Epidermal melanocyte (primary cell): ENCODE results near the gene SNX15.
"Not testable (repeated sequence)": the region's sequence is repeated elsewhere in the genome, so short reads cannot be mapped to it uniquely, and the experiment has no call there.

Experiments
- DNase-seq: peaks from one replicate; pipeline ENCODE4 v3.0.0; 2011; ENCODE audit warnings: low spot score; ENCODE audit not compliant: insufficient read length

The SNX15 gene

DNA sequence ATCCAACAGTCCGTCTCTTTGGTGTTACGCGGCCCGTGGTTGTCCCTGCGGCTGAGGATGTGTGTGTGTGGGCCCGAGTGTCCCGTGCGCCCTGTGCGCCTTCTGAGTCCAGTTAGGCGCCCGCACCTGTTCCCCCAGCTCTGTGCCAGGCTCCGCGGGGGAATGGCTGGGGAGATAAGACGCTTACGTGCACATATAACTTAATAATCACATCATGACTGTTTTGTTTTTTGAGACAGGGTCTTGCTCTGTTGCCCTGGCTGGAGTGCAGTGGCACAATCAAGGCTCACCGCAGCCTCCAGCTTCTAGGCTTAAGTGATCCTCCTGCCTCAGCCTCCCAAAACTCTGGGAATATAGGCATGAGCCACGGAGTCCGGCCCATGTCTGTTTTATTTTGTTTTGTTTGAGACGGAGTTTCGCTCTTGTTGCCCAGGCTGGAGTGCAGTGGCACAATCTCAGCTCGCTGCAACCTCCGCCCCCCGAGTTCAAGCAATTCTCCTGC is 12.5 kb upstream of the SNX15 start:
- DNase-seq, result no peak

GRCh38 chr11:65016705-65017104 is 10.5 kb upstream of the SNX15 start:
- DNase-seq, result no peak

- no peak for DNase-seq
Measured at GRCh38 chr11:65017937-65018336, 9.3 kb upstream of the SNX15 start.

- no peak for DNase-seq
Measured at GRCh38 chr11:65019824-65020223, 7.4 kb upstream of the SNX15 start.

- DNase-seq, result no peak
Measured at GRCh38 chr11:65021003-65021402, 6.2 kb upstream of the SNX15 start.

GRCh38 chr11:65021509-65021908 is 5.7 kb upstream of the SNX15 start:
- no peak for DNase-seq

GRCh38 chr11:65023502-65023901 is 3.7 kb upstream of the SNX15 start:
- DNase-seq, result not testable (repeated sequence)

DNA sequence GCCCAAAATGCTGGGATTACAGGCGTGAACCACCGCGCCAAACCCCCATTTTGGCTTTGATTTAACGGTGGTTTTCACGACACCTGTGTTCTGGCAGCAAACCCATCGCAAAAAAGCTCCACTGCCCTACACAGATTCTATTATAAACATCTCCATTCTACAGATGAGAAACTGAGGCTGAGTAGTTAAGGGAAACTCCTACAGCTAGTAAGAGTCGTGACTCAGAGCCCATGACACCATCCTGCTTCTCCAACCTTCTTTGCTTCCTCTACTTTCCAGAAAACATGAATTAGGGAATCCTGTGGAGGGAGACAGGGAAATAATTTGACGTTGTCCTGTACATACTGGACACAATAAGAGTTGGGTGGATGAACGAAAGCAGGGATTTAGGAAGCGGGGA is 429 bp upstream of the SNX15 start:
- no peak for DNase-seq

DNA sequence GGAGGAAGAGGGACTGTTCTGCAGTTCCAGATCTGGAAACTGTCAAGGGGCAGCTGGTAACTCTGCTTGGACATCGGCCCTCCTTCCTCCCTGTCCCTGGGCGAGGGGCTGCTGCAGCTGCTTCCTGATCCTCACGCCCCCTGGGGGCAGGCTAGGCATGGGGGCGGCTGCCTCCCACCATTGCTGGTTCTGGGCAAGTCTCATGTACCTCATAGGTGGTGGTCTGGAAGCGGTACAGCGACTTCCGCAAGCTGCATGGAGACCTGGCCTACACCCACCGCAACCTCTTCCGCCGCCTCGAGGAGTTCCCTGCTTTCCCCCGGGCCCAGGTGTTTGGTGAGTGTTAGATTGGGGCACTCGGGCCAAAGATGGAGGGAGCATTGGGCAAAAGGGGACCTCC is 5.0 kb downstream of the SNX15 start:
- no peak for DNase-seq

DNA sequence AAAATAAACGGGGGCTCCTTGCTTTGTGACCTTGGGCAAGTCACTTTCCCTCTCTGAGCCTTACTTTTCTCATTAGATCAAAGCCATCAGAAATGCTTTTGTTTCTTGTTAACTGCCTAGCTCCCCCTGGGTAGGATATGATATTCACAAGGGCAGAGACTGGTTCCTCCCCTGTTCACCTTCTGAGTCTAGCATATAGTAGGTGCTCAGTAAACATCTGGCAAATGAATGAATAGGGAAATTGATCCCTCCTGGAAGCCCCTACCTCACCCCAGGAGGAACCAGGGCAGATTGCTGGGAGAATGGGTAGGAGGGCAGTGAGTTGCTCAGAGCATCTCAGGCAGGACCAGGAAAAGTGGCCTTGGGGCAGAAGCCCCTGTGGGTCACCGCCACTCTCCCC is 7.2 kb downstream of the SNX15 start:
- no peak for DNase-seq

DNA sequence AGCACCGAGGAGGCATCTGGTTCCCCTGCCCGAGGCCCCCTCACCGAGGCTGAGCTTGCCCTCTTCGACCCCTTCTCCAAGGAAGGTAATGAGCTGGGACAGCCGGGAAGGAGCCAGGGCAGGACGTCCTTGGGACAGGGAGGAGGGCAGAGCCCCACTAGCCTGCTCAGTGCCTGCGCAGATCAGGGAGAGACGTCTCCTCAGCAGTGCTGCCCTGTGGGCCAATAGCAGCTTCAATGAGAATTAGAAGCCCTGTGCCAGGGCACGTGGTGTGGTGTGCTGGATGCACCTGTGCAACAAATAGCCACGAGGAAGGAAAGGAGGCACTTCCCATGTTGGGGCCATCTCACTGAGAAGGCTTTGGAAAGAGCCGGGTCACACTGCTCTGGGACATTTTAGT is 8.3 kb downstream of the SNX15 start:
- no peak for DNase-seq

DNA sequence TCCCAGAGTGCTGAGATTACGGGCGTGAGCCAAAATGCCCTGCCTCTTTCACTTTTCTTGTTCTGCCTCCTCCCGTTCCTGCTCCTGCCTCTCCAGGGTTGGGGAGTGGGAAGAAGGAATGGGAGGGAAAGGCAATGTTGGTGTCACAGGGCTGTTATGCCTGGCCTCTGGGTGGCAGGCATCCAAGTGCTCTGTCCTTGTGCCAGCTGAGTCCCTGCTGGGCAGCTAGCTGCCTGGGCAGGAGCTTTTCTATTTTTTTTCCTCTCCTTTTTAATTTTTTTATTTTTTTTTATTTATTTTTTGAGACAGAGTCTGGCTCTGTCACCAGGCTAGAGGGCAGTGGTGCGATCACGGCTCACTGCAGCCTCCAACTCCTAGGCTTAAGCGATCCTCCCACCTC is 9.7 kb downstream of the SNX15 start:
- DNase-seq, result no peak

DNA sequence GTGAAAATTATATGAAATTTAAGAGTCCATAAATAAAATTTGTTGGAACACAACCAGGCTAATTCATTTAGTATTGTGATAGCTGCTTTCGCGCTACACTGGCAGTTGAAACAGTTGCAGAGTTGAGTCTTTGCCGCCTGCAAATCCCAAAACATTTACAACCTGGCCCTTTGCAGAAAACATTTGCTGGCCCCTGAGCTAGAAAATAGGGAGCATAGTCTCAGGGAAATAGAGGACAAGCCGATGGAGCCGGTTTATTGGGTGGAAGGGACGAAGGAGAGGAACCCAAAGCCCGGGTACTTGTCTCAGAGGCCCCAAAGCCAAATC is 13.2 kb downstream of the SNX15 start:
- DNase-seq, result no peak

GRCh38 chr11:65040847-65041622 is 13.8 kb downstream of the SNX15 start, which contains the start of gene SAC3D1:
SAC3D1 (plus strand) TSS chr11:65041210; CDS start chr11:65041293, 83 bp downstream.
- peak; percentile 96 for DNase-seq

GRCh38 chr11:65042891-65043290 is 15.7 kb downstream of the SNX15 start:
- no peak for DNase-seq

DNA sequence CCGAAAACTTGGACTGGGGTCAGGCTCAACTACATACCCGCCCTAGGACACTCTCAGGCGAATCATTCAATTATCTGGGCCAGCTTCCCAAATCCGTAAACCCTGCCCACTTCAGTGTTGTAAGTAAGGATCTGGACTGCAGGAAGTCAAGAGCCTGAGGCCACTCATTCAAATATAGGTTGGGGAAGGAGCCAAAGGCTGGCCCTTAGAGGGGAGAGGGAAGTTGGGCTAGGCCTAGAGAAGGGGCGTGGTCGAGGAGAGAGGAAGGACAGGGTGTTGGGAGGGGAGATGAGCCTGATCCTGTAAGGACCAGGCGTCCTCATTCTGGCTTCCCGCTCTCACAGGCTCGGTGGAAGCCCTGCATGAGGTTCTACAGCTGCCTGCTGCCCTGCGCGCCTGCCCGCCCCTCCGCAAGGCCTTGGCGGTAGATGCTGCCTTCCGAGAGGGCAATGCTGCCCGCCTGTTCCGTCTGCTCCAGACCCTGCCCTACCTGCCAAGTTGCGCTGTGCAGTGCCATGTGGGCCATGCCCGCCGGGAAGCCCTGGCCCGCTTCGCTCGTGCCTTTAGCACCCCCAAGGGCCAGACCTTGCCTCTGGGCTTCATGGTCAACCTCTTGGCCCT is 16.8 kb downstream of the SNX15 start:
- no peak for DNase-seq

DNA sequence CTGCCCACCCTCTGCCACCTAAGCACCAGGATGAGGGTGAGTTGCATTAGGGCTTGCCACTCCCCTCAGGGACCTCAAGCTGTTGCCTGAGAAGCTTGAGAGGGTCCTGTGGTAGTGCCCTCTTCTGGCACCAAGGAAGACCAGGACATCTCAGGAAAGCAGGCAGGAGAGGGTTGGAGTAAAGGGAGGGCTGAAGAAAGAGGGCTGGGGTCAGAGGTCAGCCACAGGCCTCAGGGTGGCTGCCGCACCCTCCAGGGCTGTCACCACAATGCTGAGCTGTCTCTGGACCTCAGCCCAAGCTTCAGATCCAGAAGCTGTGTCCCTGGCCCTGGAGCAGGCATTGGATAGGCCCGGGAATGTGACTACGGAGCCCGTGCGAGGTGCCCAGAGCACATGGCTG is 17.8 kb downstream of the SNX15 start:
- no peak for DNase-seq

DNA sequence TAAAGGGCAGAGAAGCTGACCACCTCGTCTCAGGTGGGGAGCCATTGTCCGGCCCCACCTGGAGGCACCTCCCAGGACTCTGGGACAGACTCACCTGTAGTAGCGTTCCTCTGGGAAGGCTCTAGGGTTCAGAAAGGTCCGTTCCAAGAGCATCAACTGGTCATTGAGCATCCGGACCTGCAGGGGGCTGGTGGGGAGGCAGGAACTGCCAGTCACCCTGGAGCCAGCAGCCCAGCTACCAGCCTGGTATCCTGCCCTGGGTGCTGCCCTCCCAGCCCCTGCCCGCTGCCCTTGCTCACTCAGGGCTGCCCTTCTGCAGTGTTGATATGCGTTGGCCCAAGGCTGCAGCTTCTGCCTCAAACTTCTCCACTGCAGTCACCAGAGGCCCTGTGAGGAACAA is 18.5 kb downstream of the SNX15 start:
- no peak for DNase-seq

DNA sequence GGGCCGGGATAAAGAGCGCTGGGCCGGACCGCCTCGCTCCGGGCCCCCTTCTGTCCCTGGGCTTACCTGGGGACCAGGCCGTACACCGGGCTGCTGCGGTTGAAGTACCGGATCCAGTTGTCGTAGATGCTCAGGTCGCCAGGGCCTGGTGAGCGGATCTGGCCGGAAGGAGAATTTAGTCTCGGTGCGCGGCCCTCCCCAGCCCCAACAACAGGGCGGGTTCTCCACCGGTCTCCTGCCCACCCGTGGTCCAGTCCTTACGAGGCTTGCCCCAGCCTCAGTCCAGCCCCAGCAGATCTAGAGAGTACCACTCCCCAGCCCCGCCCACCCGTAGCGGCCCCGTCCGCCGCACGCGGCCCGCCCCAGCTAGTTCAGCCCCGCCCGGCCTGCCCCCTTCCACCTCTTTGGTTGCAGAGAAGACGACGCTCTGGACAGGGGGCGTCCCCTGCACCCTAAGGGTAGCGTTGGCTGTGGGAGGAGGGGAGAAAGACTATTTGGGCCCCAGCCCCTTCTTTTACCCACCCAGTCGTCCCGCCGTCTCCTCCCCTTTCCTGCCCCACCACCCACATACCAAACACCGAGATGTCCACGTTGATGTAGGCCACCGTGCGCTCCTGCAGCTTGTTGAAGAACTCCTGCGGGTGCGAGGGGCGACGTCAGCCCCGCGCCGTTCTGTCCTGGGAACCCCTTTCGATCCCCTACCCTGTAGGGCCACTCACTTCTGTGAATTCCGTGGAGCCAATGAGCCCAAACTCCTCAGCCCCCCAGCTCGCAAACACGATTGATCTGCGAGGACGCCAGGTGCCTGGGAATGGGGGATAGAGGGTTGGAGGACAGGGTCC is 20.6 kb downstream of the SNX15 start:
- DNase-seq, result peak; percentile 52

DNA sequence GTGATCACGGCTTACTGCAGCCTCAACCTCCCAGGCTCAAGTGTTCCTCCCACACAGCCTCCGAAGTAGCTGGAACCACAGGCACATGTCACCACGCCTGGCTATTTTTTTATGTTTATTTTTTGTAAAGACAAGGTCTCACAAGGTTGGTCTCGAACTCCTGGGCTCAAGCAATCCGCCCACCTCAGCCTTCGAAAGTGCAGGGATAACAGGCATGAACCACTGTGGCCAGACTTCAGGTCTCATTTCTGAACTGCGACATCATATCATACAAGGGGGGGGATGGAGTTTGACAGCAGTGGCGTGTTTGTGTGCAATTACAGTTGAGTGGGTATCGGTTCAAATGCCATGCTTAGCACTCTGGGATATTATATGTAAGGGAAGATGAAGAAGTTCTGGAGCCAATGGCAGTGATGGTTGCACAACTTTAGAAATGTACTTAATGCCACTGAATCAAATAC is 24.2 kb downstream of the SNX15 start:
- no peak for DNase-seq

GRCh38 chr11:65053827-65054508 is 26.7 kb downstream of the SNX15 start:
- DNase-seq, result no peak
